OCI-LY3 (cell line): ENCODE measurements around the gene BRINP2.

Experiments
- H2AFZ ChIP-seq: fragments of 200-600, 300-600 bp; shearing (Covaris generic); 2 replicates; pipeline ENCODE4 v1.6.0; 2014; ENCODE audit warnings: antibody characterized with exemption, low read depth, low read length
- H3K27ac ChIP-seq: fragments of 200-600, 300-600 bp; sonication (generic); 2 replicates; pipeline ENCODE4 v1.5.1; 2014; ENCODE audit warnings: mild to moderate bottlenecking, low read length, moderate library complexity, mixed read lengths
- H3K27me3 ChIP-seq: fragments of 200-600, 300-600 bp; sonication (generic); 2 replicates; pipeline ENCODE4 v1.6.1; 2014; ENCODE audit warnings: low read depth, low read length, mixed read lengths
- H3K36me3 ChIP-seq: fragments of 200-600, 300-600 bp; sonication (generic); replicated peaks from 2 replicates; pipeline ENCODE3; 2014; ENCODE audit warnings: low read depth, low read length, mixed read lengths
- H3K4me1 ChIP-seq: fragments of 300-600, 200-600 bp; sonication (generic); 2 replicates; pipeline ENCODE4 v1.6.1; 2014; ENCODE audit warnings: low read length, mixed read lengths
- H3K4me2 ChIP-seq: fragments of 200-600, 300-600 bp; sonication (generic); 2 replicates; pipeline ENCODE4 v1.6.1; 2014; ENCODE audit warnings: low read length, mixed read lengths
- H3K4me3 ChIP-seq: fragments of 300-600, 200-600 bp; sonication (generic); 2 replicates; pipeline ENCODE4 v1.5.1; 2014; ENCODE audit warnings: antibody characterized with exemption, mild to moderate bottlenecking, low read length, moderate library complexity
- H3K79me2 ChIP-seq: fragments of 300-600, 200-600 bp; shearing (Covaris generic); 2 replicates; pipeline ENCODE4 v1.6.1; 2014; ENCODE audit warnings: mild to moderate bottlenecking, low read length, mixed read lengths
- H3K9ac ChIP-seq: fragments of 300-600, 200-600 bp; shearing (Covaris generic); 2 replicates; pipeline ENCODE4 v1.6.0; 2014; ENCODE audit warnings: mild to moderate bottlenecking, low read length, moderate library complexity
- H3K9me3 ChIP-seq: fragments of 200-600, 300-600 bp; shearing (Covaris generic); 2 replicates; pipeline ENCODE4 v1.6.1; 2014; ENCODE audit warnings: low read length, mixed read lengths; ENCODE audit not compliant: insufficient read depth
- H4K20me1 ChIP-seq: fragments of 200-600, 300-600 bp; sonication (generic); 2 replicates; pipeline ENCODE4 v1.6.1; 2016; ENCODE audit warnings: low read length, mixed read lengths; ENCODE audit not compliant: insufficient read depth
- EZH2phosphoT487 ChIP-seq: fragments of 200-600 bp; shearing (Covaris generic); IDR thresholded peaks from 2 replicates; pipeline ENCODE4 v1.6.1; 2018; ENCODE audit warnings: antibody characterized with exemption, mixed run types, low read depth
- TF ChIP-seq, protein P1 (sequence below): fragments of 200-600, 300-600 bp; sonication (generic); IDR thresholded peaks from 2 replicates; pipeline ENCODE4 v1.5.1; 2014; ENCODE audit warnings: antibody characterized with exemption, low read length, low read depth

The BRINP2 gene

DNA sequence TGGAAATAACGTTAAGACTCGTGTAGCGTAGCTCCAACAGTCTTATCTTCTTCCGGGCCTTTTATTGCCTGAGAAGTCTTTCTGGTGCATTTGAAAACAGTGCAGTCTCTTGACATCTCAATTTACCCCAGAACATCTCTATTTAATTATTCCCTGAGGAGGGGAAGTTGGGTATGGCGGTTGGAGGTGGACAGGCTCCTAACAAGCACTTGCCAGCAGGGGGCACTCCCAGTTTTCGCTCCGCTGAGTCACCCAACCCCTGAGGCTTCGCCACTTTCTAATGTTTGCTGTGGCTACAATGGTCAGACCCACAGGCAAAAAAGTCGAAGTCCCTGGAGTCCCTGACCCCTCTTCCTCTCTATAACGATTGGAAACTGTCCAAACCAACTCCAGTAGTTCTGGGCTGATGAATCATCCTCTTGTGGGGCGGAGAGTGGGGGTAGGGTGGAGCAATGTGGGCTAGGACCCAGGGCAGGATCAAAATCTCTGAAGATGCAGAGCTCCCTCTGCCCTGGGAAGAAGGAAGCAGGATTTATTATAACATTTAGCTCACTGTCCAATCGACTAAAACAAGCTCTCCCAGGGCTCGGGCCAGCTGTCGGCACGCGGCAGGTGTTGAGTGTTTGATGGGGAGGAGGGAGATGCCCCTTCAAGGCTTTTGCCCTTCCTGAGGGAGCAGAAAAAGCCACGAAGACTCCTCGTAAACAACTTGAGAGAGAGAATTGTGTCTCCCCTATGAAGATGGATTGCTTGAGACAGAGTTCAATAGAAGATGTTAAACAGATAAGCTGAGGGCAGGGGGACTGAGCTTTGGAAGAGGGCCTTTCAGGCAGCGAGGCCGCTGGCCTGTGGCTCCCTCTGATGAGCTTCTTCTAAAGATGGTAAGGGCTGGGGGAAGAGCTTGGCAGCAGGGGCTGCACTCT, 85.7 kb downstream of the BRINP2 start:
- TF ChIP-seq, protein P1, sequence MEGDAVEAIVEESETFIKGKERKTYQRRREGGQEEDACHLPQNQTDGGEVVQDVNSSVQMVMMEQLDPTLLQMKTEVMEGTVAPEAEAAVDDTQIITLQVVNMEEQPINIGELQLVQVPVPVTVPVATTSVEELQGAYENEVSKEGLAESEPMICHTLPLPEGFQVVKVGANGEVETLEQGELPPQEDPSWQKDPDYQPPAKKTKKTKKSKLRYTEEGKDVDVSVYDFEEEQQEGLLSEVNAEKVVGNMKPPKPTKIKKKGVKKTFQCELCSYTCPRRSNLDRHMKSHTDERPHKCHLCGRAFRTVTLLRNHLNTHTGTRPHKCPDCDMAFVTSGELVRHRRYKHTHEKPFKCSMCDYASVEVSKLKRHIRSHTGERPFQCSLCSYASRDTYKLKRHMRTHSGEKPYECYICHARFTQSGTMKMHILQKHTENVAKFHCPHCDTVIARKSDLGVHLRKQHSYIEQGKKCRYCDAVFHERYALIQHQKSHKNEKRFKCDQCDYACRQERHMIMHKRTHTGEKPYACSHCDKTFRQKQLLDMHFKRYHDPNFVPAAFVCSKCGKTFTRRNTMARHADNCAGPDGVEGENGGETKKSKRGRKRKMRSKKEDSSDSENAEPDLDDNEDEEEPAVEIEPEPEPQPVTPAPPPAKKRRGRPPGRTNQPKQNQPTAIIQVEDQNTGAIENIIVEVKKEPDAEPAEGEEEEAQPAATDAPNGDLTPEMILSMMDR: peak; percentile 77
- TF ChIP-seq EZH2phosphoT487: no peak
- 0 out of 2 replicates have a peak, but pooled peaks cover 16% of the 10 kb centered on the region for H3K27me3 ChIP-seq
- H3K36me3 ChIP-seq: no peaks in the 10 kb centered on the region
- H2AFZ ChIP-seq: no peak overlapping the region
- H3K4me2 ChIP-seq: no peak overlapping the region
- H3K9me3 ChIP-seq: no peaks in the 10 kb centered on the region
- H3K4me1 ChIP-seq: no peaks in the 10 kb centered on the region
- H4K20me1 ChIP-seq: no peaks in the 10 kb centered on the region
- no peak overlapping the region for H3K27ac ChIP-seq
- no peak overlapping the region for H3K4me3 ChIP-seq
- H3K79me2 ChIP-seq: no peaks in the 10 kb centered on the region
- H3K9ac ChIP-seq: no peak overlapping the region

DNA sequence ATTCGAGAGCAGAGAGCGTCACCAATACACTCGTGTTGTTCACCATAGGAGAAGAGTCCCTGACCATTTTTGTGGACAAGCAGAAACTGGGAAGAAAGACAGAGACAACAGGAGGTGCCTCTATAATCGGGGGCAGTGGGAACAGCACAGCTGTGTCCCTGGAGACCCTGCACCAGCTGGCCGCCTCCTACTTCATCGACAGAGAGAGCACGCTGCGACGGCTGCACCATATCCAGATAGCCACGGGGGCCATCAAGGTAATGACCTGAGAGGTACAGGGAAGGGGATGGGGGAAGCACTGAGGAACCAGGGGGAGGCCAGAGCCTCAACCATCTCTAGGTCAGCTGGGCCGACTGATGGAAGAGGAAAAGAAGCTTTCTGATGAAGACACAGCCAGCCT, 86.4 kb downstream of the BRINP2 start:
- H3K4me2 ChIP-seq: no peak overlapping the region
- H3K9ac ChIP-seq: no peak overlapping the region
- no peaks in the 10 kb centered on the region for H3K79me2 ChIP-seq
- no peak overlapping the region for H2AFZ ChIP-seq
- H3K4me3 ChIP-seq: no peak overlapping the region
- no peak overlapping the region for H3K27ac ChIP-seq
- 0 out of 2 replicates have a peak, but pooled peaks cover 16% of the 10 kb centered on the region for H3K27me3 ChIP-seq
- TF ChIP-seq, protein P1: no peak
- no peak for TF ChIP-seq EZH2phosphoT487
- no peaks in the 10 kb centered on the region for H3K36me3 ChIP-seq
- H4K20me1 ChIP-seq: no peaks in the 10 kb centered on the region
- no peaks in the 10 kb centered on the region for H3K4me1 ChIP-seq
- H3K9me3 ChIP-seq: no peaks in the 10 kb centered on the region

DNA sequence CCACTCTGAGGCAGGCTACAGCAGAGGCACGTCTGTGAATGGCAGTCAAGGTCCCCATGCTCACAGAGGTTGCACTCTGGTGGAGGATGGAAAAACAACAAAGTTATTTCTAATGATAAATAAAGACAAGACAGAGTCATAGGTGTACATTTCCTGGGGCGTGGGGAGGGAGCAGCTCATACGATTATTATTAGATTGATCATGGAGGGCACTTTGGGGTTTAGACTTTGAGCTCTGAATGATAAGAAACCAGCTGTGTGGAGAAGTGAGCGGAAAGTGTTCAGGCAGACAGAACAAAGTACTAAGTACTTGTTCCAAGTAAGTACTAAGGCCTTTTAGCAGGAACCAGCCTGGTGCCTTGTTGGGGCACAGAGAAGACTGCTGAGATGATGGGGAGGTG, 86.8 kb downstream of the BRINP2 start:
- no peaks in the 10 kb centered on the region for H4K20me1 ChIP-seq
- peaks cover 18% of the 10 kb centered on the region for H3K27me3 ChIP-seq
- H3K27ac ChIP-seq: no peak overlapping the region
- H3K9ac ChIP-seq: no peak overlapping the region
- H3K4me2 ChIP-seq: no peak overlapping the region
- no peaks in the 10 kb centered on the region for H3K79me2 ChIP-seq
- no peaks in the 10 kb centered on the region for H3K36me3 ChIP-seq
- H3K4me3 ChIP-seq: no peak overlapping the region
- H3K4me1 ChIP-seq: no peaks in the 10 kb centered on the region
- TF ChIP-seq EZH2phosphoT487: no peak
- TF ChIP-seq, protein P1: no peak
- no peak overlapping the region for H2AFZ ChIP-seq
- H3K9me3 ChIP-seq: no peaks in the 10 kb centered on the region

DNA sequence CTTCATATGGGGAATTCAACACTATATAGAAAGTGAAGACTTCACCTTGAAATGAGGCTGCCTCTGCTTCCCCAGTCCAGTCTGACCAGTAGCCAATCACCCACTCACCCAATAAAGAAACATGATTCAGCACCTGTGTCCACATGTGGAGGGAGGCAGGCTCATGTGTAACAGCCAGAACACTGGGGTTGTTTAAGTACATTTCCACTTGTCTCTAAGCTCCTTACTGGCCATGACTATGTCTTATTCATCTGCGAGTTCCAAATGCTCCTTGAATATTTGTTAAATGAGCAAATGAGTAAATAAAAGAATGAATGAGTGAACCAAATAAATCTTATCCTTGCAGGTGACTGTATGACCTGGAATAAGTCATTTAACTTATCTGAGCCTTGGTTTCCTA, 100.1 kb downstream of the BRINP2 start:
- Histone ChIP-seq H3K4me1 (no peaks in the 10 kb centered on the region), H4K20me1 (no peaks in the 10 kb centered on the region), H3K4me3 (no peak overlapping the region), H3K9me3 (no peaks in the 10 kb centered on the region), H3K27ac (no peak overlapping the region), H3K27me3 (peaks cover 40% of the 10 kb centered on the region), H3K4me2 (no peak overlapping the region), H3K36me3 (no peaks in the 10 kb centered on the region), H2AFZ (no peak overlapping the region), H3K9ac (no peak overlapping the region), H3K79me2 (no peaks in the 10 kb centered on the region)
- TF ChIP-seq EZH2phosphoT487: no peak
- TF ChIP-seq, protein P1: no peak
